Measurements from ENCODE around the gene LRMDA. TPM values are rescaled to one million over a fixed set of nuclear protein-coding genes. Genes with fewer than 3 reads are reported as not detected.

LRMDA gene
- total and polyA plus RNA-seq, 10 of the 15 experiments (the other 5 are each of a cell fraction or from before 2014, with no cell fraction given), result 0.07 to 0.54 (median 0.29) TPM; not detected in 4

- TF ChIP-seq NR2F1 (conservative IDR thresholded peaks at IDR 0.05) (0 out of 2 replicates have a peak, but pooled peaks have one; percentile 12), BCL3 (IDR thresholded peaks at IDR 0.05; ENCODE audit: borderline replicate concordance, insufficient read depth, low read depth, low read length, poor library complexity, severe bottlenecking) (no peak), RCOR1 (conservative IDR thresholded peaks at IDR 0.05; ENCODE audit: low read depth, low read length) (no peak), SMARCA5 (IDR thresholded peaks at IDR 0.05) (no peak), TCF3 (IDR thresholded peaks at IDR 0.05; ENCODE audit: borderline replicate concordance, insufficient read depth, low read depth, low read length) (no peak), ZBTB33 (IDR thresholded peaks at IDR 0.05) (no peak), BRCA1 (IDR thresholded peaks at IDR 0.05; ENCODE audit: low read depth, low read length) (no peak), RB1 (IDR thresholded peaks at IDR 0.05; ENCODE audit: borderline replicate concordance) (no peak), SUZ12 (IDR thresholded peaks at IDR 0.05; ENCODE audit: unreplicated experiment) (no peak), SPI1 (IDR thresholded peaks at IDR 0.05; ENCODE audit: borderline replicate concordance, insufficient read depth, low read depth, low read length) (no peak), NR2C1 (IDR thresholded peaks at IDR 0.05) (no peak), YY1 (IDR thresholded peaks at IDR 0.05; ENCODE audit: low read depth, low read length) (no peak), FOXM1 (IDR thresholded peaks at IDR 0.05; ENCODE audit: low read depth, low read length) (no peak), MEF2A (IDR thresholded peaks at IDR 0.05; ENCODE audit: insufficient read depth, low read depth, low read length) (0 out of 2 replicates have a peak, but pooled peaks have one; percentile 52), PBX3 (IDR thresholded peaks at IDR 0.05; ENCODE audit: insufficient replicate concordance, low read depth, low read length) (no peak), NFXL1 (IDR thresholded peaks at IDR 0.05; ENCODE audit: borderline replicate concordance) (no peak), TBL1XR1 (IDR thresholded peaks at IDR 0.05; ENCODE audit: low read depth, low read length) (no peak), CEBPB (IDR thresholded peaks at IDR 0.05; ENCODE audit: borderline replicate concordance in 1 of 2, low read depth in 2 of 2, low read length in 2 of 2) (no peak), SIX5 (IDR thresholded peaks at IDR 0.05; ENCODE audit: low read depth, low read length, severe bottlenecking) (no peak)
Measured at GRCh38 chr10:75606203-75606779, 174.9 kb downstream of the LRMDA start (continued).

Measured in GM12878 (cell line).